B cell (primary cell): ENCODE data around the gene NCAPG2. TPM values are rescaled to one million over a fixed set of nuclear protein-coding genes. Genes with fewer than 3 reads are reported as not detected.

ENCODE experiments used
- ATAC-seq: fragments of 200-7000 bp; cut with Tn5 transposase; one replicate; pipeline ENCODE4 v1.10.0; 2021; ENCODE audit warnings: low read depth, mild to moderate bottlenecking, moderate number of reproducible peaks, moderate library complexity
- CTCF ChIA-PET: fragments of 350-600 bp; sonication (Branson Sonifier 250); formaldehyde crosslinking; loops from one replicate; lab custom pipeline; 2021; ENCODE audit warnings: antibody characterized with exemption, inconsistent platforms; lab: Charles Lee
- POLR2A ChIA-PET: fragments of 350-600 bp; sonication (Branson Sonifier 250); formaldehyde crosslinking; loops from one replicate; lab custom pipeline; 2021; ENCODE audit warnings: antibody characterized with exemption; lab: Charles Lee
- DNase-seq: peaks from one replicate; pipeline ENCODE4 v3.0.0; 2013
- H2AFZ ChIP-seq: 2 replicates; pipeline ENCODE4 v1.6.1; 2012; ENCODE audit warnings: mild to moderate bottlenecking, low read depth, low read length; ENCODE audit not compliant: insufficient read depth, poor library complexity, severe bottlenecking
- H3K27ac ChIP-seq, 2 donors: 1 replicate in 1 of 2; 2 replicates in 1 of 2; pipeline ENCODE4 v1.5.1; 2012 to 2013; ENCODE audit warnings: low read length in 2 of 2, mild to moderate bottlenecking in 2 of 2, moderate library complexity in 1 of 2
- H3K27me3 ChIP-seq, 4 experiments: fragments of 200-600 bp in 1 of 4; sonication (generic) in 1 of 4; replicated peaks in 1 of 4; 1 replicate in 2 of 4; 2 replicates in 2 of 4; pipeline versions ENCODE4 v1.6.1 to v1.7.0; 2013 to 2016; ENCODE audit warnings: low read length in 3 of 4, mild to moderate bottlenecking in 2 of 4, mixed read lengths in 1 of 4, moderate library complexity in 1 of 4; ENCODE audit not compliant: insufficient read depth in 4 of 4, control insufficient read depth in 3 of 4; ENCODE audit errors: control extremely low read depth in 1 of 4
- H3K36me3 ChIP-seq, 2 experiments: replicated peaks in 1 of 2; 1 replicate in 1 of 2; 2 replicates in 1 of 2; pipeline versions ENCODE4 v1.6.1 to v1.7.1; 2013; ENCODE audit warnings: low read length in 1 of 2; ENCODE audit not compliant: insufficient read depth in 2 of 2, control insufficient read depth in 1 of 2; ENCODE audit errors: control extremely low read depth in 1 of 2, extremely low read depth in 1 of 2
- H3K4me1 ChIP-seq, 2 donors: fragments of 200-600 bp in 1 of 2; sonication (generic) in 1 of 2; 1 replicate in 1 of 2; 2 replicates in 1 of 2; pipeline versions ENCODE4 v1.5.1 to v1.6.1; 2013 to 2017; ENCODE audit warnings: low read length in 2 of 2; ENCODE audit not compliant: control insufficient read depth in 2 of 2, insufficient read depth in 2 of 2
- H3K4me2 ChIP-seq: replicated peaks from 2 replicates; pipeline ENCODE3; 2012; ENCODE audit warnings: mild to moderate bottlenecking, low read depth, low read length; ENCODE audit not compliant: poor library complexity, severe bottlenecking
- H3K4me3 ChIP-seq, 5 experiments: fragments of 200-600 bp in 1 of 5; sonication (generic) in 1 of 5; 1 replicate in 3 of 5; 2 replicates in 2 of 5; pipeline versions ENCODE4 v1.5.1 to v1.7.0; 2011 to 2016; ENCODE audit warnings: low read length in 4 of 5, mild to moderate bottlenecking in 4 of 5, low read depth in 2 of 5, control low read depth in 1 of 5, moderate library complexity in 1 of 5; ENCODE audit not compliant: insufficient read depth in 1 of 5; ENCODE audit errors: control extremely low read depth in 1 of 5, extremely low read depth in 1 of 5
- H3K79me2 ChIP-seq: fragments of 200-600 bp; sonication (generic); one replicate; pipeline ENCODE4 v1.6.0; 2016; ENCODE audit warnings: low read length; ENCODE audit not compliant: control insufficient read depth, insufficient read depth
- H3K9ac ChIP-seq: fragments of 200-600 bp; sonication (generic); 2 replicates; pipeline ENCODE4 v1.6.1; 2017; ENCODE audit warnings: mild to moderate bottlenecking, low read length, moderate library complexity
- H3K9me3 ChIP-seq, 3 donors: one replicate each; pipeline versions ENCODE4 v1.6.1 to v1.7.1; 2013; ENCODE audit warnings: low read length in 2 of 3; ENCODE audit not compliant: control insufficient read depth in 2 of 3, insufficient read depth in 1 of 3; ENCODE audit errors: control extremely low read depth in 1 of 3
- H4K20me1 ChIP-seq: 2 replicates; pipeline ENCODE4 v1.6.0; 2012; ENCODE audit warnings: mild to moderate bottlenecking, low read length; ENCODE audit not compliant: insufficient read depth, control insufficient read depth, poor library complexity, severe bottlenecking
- H3K27ac Mint-ChIP-seq: one replicate; pipeline ENCODE4 v1.8.0; 2021; ENCODE audit warnings: mixed read lengths
- H3K27me3 Mint-ChIP-seq: one replicate; pipeline ENCODE4 v1.8.0; 2021; ENCODE audit warnings: mixed read lengths
- H3K4me1 Mint-ChIP-seq: one replicate; pipeline ENCODE4 v1.8.0; 2021; ENCODE audit warnings: mixed read lengths
- H3K4me3 Mint-ChIP-seq: one replicate; pipeline ENCODE4 v1.8.0; 2021; ENCODE audit warnings: mixed read lengths
- H3K9me3 Mint-ChIP-seq: one replicate; pipeline ENCODE4 v1.8.0; 2022; ENCODE audit warnings: mixed read lengths; ENCODE audit not compliant: insufficient read depth
- EZH2 ChIP-seq: IDR thresholded peaks from 2 replicates; pipeline ENCODE4 v1.6.1; 2012; ENCODE audit warnings: borderline replicate concordance, low read depth, mild to moderate bottlenecking, moderate library complexity, low read length; ENCODE audit not compliant: insufficient read depth, poor library complexity, severe bottlenecking
- WGBS: methylation state at CpG from one replicate; pipeline ENCODE4 v1.1.5; 2013; ENCODE audit warnings: missing lambda C conversion rate; ENCODE audit not compliant: insufficient coverage; 5-methylcytosine and 5-hydroxymethylcytosine counted together
- intact Hi-C: fragments of 100-400 bp; cut with micrococcal nuclease; formaldehyde crosslinking; loops from one replicate; pipeline ENCODE4 v1.10.0; 2022
- polyA plus RNA-seq: library from polyadenylated mRNA; depleted of rRNA; stranded (reverse); fragments of >200 nt; gene quantifications from 2 replicates; pipeline ENCODE4 v1.2.3, GENCODE V29; 2012
- total RNA-seq, 2 donors: library from RNA; stranded (reverse); fragments of 120-200 nt in 1 of 2; gene quantifications; 1 replicate in 1 of 2; 2 replicates in 1 of 2; pipeline versions ENCODE4 v1.2.3 to v1.2.4, GENCODE V29; 2013 to 2022
- TF ChIP-seq, protein P1 (sequence below): fragments of 200-600 bp; IDR thresholded peaks from one replicate; pipeline ENCODE4 v1.8.0; 2022; ENCODE audit warnings: antibody characterized with exemption, mild to moderate bottlenecking

Gene NCAPG2
- total and polyA plus RNA-seq, 2 donors (not counting 1 experiment from before 2014, with no cell fraction given) = 2.9 to 9.8 TPM

DNA sequence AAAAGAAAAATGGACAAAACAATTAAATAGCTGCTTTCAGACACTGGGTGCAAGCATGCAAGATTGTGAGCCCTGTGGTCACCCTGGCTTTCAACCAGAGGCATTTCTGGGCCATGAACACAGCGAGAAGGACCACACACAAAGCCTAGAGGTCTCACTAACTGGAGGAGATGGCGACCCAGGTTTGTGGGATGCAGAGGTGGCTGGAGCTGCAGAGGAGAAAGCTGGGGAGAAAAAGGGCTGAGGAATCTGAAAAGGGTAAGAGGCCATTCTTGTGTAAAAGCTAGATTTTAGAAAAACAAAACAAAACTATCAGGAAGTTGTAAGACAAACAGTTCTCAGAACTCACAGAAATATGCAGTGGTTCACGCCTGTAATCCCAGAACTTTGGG is 86.9 kb downstream of the NCAPG2 start:
- no peak overlapping the region for H3K4me3 Mint-ChIP-seq
- WGBS = 100% methylated on average over 2 of the region's 3 CpGs
- peaks cover 10% of the 10 kb centered on the region for H3K4me1 Mint-ChIP-seq
- ATAC-seq (no peak), DNase-seq (no peak)
- Histone ChIP-seq H3K4me1 (peaks cover 9 to 10% of the 10 kb centered on the region in 2 donors), H4K20me1 (no peaks in the 10 kb centered on the region), H3K4me2 (no peak overlapping the region), H3K79me2 (no peaks in the 10 kb centered on the region), H3K27me3 (no peaks in the 10 kb centered on the region), H3K9ac (no peak overlapping the region), H3K4me3 (no peak overlapping the region), H2AFZ (no peak overlapping the region), H3K9me3 (no peaks in the 10 kb centered on the region), H3K36me3 (no peaks in the 10 kb centered on the region), H3K27ac (no peak overlapping the region)
- CTCF ChIA-PET = no interaction called here
- H3K27ac Mint-ChIP-seq = no peak overlapping the region
- TF ChIP-seq, protein P1, sequence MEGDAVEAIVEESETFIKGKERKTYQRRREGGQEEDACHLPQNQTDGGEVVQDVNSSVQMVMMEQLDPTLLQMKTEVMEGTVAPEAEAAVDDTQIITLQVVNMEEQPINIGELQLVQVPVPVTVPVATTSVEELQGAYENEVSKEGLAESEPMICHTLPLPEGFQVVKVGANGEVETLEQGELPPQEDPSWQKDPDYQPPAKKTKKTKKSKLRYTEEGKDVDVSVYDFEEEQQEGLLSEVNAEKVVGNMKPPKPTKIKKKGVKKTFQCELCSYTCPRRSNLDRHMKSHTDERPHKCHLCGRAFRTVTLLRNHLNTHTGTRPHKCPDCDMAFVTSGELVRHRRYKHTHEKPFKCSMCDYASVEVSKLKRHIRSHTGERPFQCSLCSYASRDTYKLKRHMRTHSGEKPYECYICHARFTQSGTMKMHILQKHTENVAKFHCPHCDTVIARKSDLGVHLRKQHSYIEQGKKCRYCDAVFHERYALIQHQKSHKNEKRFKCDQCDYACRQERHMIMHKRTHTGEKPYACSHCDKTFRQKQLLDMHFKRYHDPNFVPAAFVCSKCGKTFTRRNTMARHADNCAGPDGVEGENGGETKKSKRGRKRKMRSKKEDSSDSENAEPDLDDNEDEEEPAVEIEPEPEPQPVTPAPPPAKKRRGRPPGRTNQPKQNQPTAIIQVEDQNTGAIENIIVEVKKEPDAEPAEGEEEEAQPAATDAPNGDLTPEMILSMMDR = no peak
- no peak for TF ChIP-seq EZH2
- intact Hi-C loops = no loop called here
- H3K9me3 Mint-ChIP-seq = peaks cover 2% of the 10 kb centered on the region
- no peaks in the 10 kb centered on the region for H3K27me3 Mint-ChIP-seq
- POLR2A ChIA-PET = no interaction called here

DNA sequence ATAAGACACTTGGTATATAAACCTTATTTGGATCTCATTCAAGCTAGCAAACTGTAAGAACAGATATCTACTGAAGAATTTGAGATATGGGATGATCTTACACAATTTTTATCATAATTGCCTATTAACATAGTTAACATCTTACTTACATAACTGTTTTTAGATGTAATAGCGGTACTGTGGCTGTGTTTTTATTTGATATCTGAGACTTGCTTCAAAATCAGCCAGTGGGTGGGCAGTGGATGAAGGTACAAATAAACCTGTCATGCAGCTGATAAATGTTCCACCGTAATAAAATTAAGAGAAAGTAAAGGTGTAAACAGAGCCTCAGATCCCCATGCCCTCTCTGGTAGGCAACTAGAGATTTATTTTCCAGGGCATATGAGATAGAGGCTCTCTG is 88.6 kb downstream of the NCAPG2 start:
- Histone ChIP-seq H3K9me3 (no peaks in the 10 kb centered on the region), H3K4me1 (peaks cover 9 to 13% of the 10 kb centered on the region in 2 donors), H3K4me2 (no peak overlapping the region), H3K36me3 (no peaks in the 10 kb centered on the region), H3K27me3 (no peaks in the 10 kb centered on the region), H3K9ac (no peak overlapping the region), H3K27ac (no peak overlapping the region), H3K4me3 (no peak overlapping the region), H2AFZ (no peak overlapping the region), H3K79me2 (no peaks in the 10 kb centered on the region), H4K20me1 (no peaks in the 10 kb centered on the region)
- Mint-ChIP-seq H3K27me3 (no peaks in the 10 kb centered on the region), H3K27ac (no peak overlapping the region), H3K4me3 (no peak overlapping the region), H3K9me3 (peaks cover 2% of the 10 kb centered on the region), H3K4me1 (peaks cover 17% of the 10 kb centered on the region)
- DNase-seq = no peak
- ChIA-PET CTCF (no interaction called here), POLR2A (no interaction called here)
- TF ChIP-seq, protein P1 = no peak
- TF ChIP-seq EZH2 = no peak
- ATAC-seq = no peak
- intact Hi-C loops = no loop called here
- WGBS = 100% methylated on average over 1 of the region's 2 CpGs
